Sigmoid colon (tissue), 4 donors: Measurements from ENCODE around the gene BPTF.
"Not testable (repeated sequence)": the region's sequence is repeated elsewhere in the genome, so short reads cannot be mapped to it uniquely, and the experiment has no call there.

Source experiments
- CTCF ChIP-seq, 4 experiments: fragments of 450-650 bp in 3 of 4; fragments of 200-600 bp in 1 of 4; IDR thresholded peaks; one replicate each; pipeline ENCODE4 v1.5.1; 2016 to 2019; ENCODE audit warnings: antibody characterized with exemption in 4 of 4, mild to moderate bottlenecking in 3 of 4, moderate library complexity in 2 of 4
- EP300 ChIP-seq, 4 donors: sonication (generic); formaldehyde crosslinking; IDR thresholded peaks; one replicate each; pipeline ENCODE4 v1.6.1; 2017; ENCODE audit warnings: antibody characterized with exemption in 4 of 4
- POLR2A ChIP-seq, 2 donors: fragments of 450-650 bp; IDR thresholded peaks; one replicate each; pipeline ENCODE4 v1.6.1; 2016; ENCODE audit warnings: antibody characterized with exemption in 2 of 2, mild to moderate bottlenecking in 2 of 2, moderate library complexity in 2 of 2

GRCh38 chr17:67848846-67849245 lies 23.5 kb downstream of the BPTF start:
- TF ChIP-seq POLR2A, CTCF, EP300 (IDR thresholded peaks at IDR 0.05): not testable (repeated sequence)
